GM12872 (cell line): Measurements from ENCODE around the gene SLC22A4.

Experiments
- CTCF ChIP-seq: IDR thresholded peaks from 3 replicates; pipeline ENCODE4 v1.5.1; 2011; ENCODE audit warnings: low read depth, mild to moderate bottlenecking, low read length, moderate library complexity; ENCODE audit not compliant: insufficient read depth

SLC22A4 gene

GRCh38 chr5:132293992-132294727 is at the start of gene SLC22A4:
SLC22A4 (plus strand) TSS chr5:132294394; CDS start chr5:132294617, 223 bp downstream.
- no peak for TF ChIP-seq CTCF

- no peak for TF ChIP-seq CTCF
These were observed 48.6 kb upstream of the SLC22A4 start for GRCh38 chr5:132245593-132245992.

DNA sequence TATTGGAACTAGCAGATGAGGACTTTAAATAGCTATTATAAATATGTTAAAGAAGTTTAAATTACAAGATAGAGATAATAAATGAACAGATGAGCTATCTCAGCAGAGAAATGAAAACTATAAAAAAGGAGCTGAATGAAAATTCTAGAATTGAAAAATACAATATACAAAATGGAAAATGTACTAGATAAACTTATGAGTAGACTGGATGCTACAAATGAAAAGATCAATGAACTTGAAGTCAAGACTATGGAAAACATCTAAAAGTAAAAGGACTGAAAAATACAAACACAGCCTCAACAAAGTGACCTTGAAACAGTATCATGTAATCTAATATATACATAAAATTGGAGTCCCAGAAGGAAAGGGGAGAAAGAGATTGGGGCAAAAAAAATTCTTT is 47.4 kb upstream of the SLC22A4 start:
- TF ChIP-seq CTCF: no peak

DNA sequence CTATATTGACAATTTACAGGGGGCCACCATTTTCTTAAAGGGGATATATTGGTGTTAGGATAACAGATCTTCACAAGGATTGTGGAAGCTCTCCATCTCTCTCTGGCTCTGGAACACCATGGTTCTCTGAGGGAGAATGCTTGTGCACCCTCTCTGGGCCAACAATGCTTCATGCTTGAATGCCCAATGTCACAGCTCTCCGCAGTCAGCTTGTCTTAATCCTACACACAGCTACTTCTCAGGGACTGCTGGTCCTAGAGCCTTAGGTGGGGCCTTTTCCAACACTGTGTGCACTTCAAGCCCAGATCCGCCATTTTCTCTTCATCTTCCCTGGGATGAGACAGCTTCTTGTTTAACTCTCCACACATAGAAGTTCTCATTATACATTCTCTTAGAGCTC is 43.6 kb upstream of the SLC22A4 start:
- TF ChIP-seq CTCF: no peak

GRCh38 chr5:132251220-132251725 is 42.9 kb upstream of the SLC22A4 start:
- no peak for TF ChIP-seq CTCF

GRCh38 chr5:132253008-132253441 is 41.2 kb upstream of the SLC22A4 start:
- TF ChIP-seq CTCF: no peak

DNA sequence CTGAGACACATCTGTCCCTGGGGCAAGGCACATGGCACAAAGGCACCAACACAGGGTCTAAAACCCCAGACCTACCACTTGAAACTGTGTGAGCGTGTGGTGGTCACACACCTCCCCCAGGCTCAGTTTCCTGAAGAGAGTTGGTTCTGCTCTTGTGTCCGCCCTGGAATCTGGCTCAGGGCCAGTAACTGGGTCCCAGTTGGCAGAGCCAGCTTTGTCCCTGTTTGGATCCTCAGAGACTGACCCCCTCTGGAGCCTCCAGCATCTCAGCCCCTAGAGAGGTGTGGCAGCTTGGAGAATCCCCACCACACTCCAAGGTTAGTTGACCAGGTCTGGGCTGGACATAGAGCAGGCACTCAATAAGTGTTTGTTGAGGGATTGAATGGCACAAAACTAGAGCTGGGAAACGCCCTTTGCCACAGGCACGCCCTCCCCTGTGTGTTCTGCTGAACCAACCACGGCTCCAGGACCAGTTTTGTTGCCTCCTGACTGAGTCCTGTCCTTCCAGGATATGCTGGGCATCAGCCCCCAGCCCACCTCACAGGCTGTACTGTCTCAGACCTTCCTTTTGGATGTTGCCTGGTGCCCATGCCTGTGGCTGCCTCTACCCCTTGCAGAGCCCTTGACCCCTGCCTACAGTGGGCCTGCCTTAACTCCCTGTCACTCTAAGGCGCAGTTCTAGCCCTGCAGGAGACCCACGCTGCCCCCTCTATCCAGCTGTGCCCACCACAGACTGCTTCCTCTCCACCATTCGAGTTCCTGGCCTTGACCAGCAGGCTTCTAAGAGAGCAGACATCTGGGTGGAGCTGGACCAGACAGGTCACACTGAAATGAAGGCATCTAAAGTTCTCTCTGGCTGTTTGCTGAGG is 40.5 kb upstream of the SLC22A4 start:
- TF ChIP-seq CTCF: no peak
